GM18861 (cell line): Measurements from ENCODE around the gene CNN1.
"Not testable (repeated sequence)": the region's sequence is repeated elsewhere in the genome, so short reads cannot be mapped to it uniquely, and the experiment has no call there.

ENCODE experiments used
- ATAC-seq: cut with Tn5 transposase; IDR thresholded peaks from one replicate; pipeline ENCODE4 v1.9.1; 2021; ENCODE audit not compliant: unreplicated experiment

The CNN1 gene

GRCh38 chr19:11598746-11599145, 60.1 kb downstream of the CNN1 start:
- no peak for ATAC-seq

GRCh38 chr19:11599704-11600103, 61.1 kb downstream of the CNN1 start:
- not testable (repeated sequence) for ATAC-seq
